KG1 (cell line): ENCODE results near the gene FPGS.

Source experiments
- DNase-seq: peaks from one replicate; lab custom pipeline; 2025; lab: John Stamatoyannopoulos, UW

The FPGS gene

DNA sequence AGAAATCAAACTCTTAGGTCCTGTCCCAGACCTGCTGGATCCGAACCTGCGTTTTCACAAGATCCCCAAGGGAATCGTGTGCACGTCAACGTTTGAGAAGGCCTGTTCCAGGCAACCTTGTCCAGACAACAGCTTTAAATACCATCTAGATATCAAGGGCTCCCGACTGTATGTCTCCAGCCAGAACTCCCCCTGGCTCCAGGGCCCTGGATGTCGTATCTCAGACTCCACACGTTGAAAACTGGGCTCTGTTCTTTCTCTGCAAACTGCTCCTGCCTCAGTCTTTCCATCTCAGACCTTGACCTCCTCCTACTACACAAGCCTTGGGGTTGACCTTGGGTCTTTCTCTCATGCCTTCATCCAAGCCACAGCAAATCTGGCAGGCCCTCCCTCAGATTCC is 57.6 kb downstream of the FPGS start:
- no peak for DNase-seq

DNA sequence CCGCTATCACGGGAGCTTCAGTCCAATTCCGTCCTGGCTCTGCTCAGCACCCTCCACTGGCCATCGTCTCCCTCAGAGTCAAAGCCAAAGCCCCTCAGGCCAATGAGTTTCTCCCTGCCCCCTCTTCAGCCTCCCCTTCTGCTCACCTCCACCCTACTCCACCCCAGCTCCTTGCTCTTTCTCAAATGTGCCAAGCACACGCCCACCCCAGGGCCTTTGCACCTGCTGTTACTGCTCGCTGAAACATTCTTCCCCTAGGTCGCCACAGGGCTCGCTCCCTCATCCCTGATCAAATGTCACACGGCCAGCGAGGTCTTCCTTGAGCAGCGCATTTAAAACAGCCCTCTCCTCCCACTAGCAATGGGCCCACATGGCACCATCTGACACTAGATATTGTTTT is 58.1 kb downstream of the FPGS start:
- no peak for DNase-seq

DNA sequence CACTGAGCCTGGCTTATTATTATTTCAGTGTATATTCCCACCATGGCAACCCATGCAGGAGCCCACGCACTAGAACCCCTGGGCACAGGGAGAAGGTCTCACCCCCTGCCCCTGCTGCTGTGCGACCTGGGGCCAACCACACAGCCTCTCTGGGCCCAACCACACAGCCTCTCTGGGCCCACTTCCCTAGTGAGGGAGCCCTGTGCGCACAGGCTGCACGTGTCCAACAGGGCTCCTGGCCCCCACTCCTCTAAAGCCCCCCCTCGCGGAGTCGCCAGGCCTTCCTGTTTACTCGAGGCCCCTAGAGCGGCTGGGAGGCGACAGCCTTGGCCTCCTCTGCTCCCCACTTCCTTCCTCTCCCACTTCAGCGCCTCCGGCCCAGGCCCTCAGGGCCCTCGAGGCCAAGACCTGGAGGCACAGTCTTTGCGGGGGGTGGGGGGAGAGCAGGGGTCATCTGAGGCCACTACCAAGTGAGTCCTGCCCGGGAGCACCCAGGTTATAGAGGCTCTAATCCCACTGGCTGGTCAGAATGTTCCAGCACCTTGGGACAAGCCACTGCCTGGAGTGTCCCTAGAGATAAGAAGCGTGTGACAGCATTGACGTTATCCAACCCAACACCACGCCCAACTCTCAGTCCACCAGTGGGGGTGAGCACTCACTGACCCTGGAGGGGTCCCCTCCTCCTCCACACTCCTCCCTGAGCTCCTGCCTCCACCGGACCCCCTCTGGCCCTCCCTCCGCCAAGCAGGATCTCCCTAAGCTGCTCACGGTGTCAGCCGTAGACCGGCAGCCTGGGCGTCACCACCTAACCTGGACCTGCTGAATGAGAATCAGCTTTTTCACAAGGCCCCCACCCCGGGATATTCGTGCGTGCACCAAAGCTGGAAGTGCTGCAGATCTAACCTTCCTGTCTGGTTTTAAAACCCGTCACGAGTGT is 59.7 kb downstream of the FPGS start:
- peak; percentile 96 for DNase-seq

DNA sequence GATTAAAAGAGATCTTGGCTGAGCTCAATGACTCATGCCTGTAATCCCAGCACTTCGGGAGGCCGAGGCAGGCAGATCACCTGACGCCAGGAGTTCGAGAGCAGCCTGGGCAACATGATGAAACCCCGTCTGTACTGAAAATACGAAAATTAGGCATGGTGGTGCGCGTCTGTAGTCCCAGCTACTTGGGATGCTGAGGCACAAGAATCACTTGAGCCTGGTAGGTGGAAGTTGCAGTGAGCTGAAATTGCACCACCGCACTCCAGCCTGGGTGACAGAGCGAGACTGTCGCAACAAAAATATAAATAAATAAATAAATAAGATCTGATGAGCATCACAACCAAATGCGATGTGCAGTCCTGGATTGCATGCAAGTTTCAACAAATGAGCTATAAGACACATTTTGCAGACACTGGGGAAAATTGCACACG is 60.5 kb downstream of the FPGS start:
- no peak for DNase-seq
